CD14-positive monocyte (primary cell): ENCODE data around the gene VWF. TPM values are rescaled to one million over a fixed set of nuclear protein-coding genes. Genes with fewer than 3 reads are reported as not detected.

Experiments
- DNase-seq, 3 donors: peaks; one replicate each; pipeline ENCODE4 v3.0.0-alpha.2; 2011 to 2022
- H2AFZ ChIP-seq: 2 replicates; pipeline ENCODE4 v1.6.0; 2012; ENCODE audit warnings: mild to moderate bottlenecking, low read depth, low read length, inconsistent platforms; ENCODE audit not compliant: insufficient read depth, poor library complexity, severe bottlenecking
- H3K27ac ChIP-seq, 2 donors: 1 replicate in 1 of 2; 2 replicates in 1 of 2; pipeline ENCODE4 v1.5.1; 2012 to 2013; ENCODE audit warnings: low read length in 2 of 2, control low read depth in 1 of 2, inconsistent platforms in 1 of 2, low read depth in 1 of 2, mild to moderate bottlenecking in 1 of 2
- H3K27me3 ChIP-seq, 2 donors: one replicate each; pipeline versions ENCODE4 v1.6.0 to v1.6.1; 2011 to 2013; ENCODE audit warnings: low read length in 2 of 2; ENCODE audit not compliant: control insufficient read depth in 2 of 2, insufficient read depth in 2 of 2
- H3K36me3 ChIP-seq, 2 donors: replicated peaks in 1 of 2; 1 replicate in 1 of 2; 2 replicates in 1 of 2; pipeline versions ENCODE4 v1.5.1 to v1.6.1; 2012 to 2013; ENCODE audit warnings: low read length in 2 of 2, control low read depth in 1 of 2, inconsistent platforms in 1 of 2, mild to moderate bottlenecking in 1 of 2; ENCODE audit not compliant: insufficient read depth in 2 of 2, control insufficient read depth in 1 of 2
- H3K4me1 ChIP-seq, 2 donors: 1 replicate in 1 of 2; 2 replicates in 1 of 2; pipeline versions ENCODE4 v1.5.1 to v1.6.1; 2012 to 2013; ENCODE audit warnings: low read length in 2 of 2, control low read depth in 1 of 2, inconsistent platforms in 1 of 2, mild to moderate bottlenecking in 1 of 2, moderate library complexity in 1 of 2; ENCODE audit not compliant: insufficient read depth in 2 of 2, control insufficient read depth in 1 of 2
- H3K4me2 ChIP-seq: replicated peaks from 2 replicates; pipeline ENCODE3; 2012; ENCODE audit warnings: low read length, moderate library complexity, mild to moderate bottlenecking; ENCODE audit not compliant: poor library complexity, severe bottlenecking; ENCODE audit errors: extremely low read depth
- H3K4me3 ChIP-seq, 3 experiments: fragments of 200-600 bp in 1 of 3; sonication (generic) in 1 of 3; replicated peaks in 1 of 3; 1 replicate in 2 of 3; 2 replicates in 1 of 3; pipeline ENCODE4 v1.5.1; 2011 to 2013; ENCODE audit warnings: low read length in 3 of 3, mild to moderate bottlenecking in 3 of 3, control low read depth in 2 of 3, low read depth in 2 of 3, inconsistent platforms in 1 of 3, moderate library complexity in 1 of 3
- H3K79me2 ChIP-seq: 2 replicates; pipeline ENCODE4 v1.6.0; 2012; ENCODE audit warnings: mild to moderate bottlenecking, control low read depth, inconsistent platforms, low read length, moderate library complexity; ENCODE audit not compliant: insufficient read depth
- H3K9ac ChIP-seq: 2 replicates; pipeline ENCODE4 v1.6.0; 2017; ENCODE audit warnings: low read length, mild to moderate bottlenecking; ENCODE audit not compliant: insufficient read depth, poor library complexity, severe bottlenecking
- H3K9me3 ChIP-seq, 2 donors: replicated peaks in 1 of 2; 1 replicate in 1 of 2; 2 replicates in 1 of 2; pipeline versions ENCODE4 v1.5.1 to v1.6.1; 2012 to 2013; ENCODE audit warnings: low read length in 2 of 2, control low read depth in 1 of 2; ENCODE audit not compliant: control insufficient read depth in 1 of 2, insufficient read depth in 1 of 2
- H4K20me1 ChIP-seq: 2 replicates; pipeline ENCODE4 v1.6.0; 2012; ENCODE audit warnings: mild to moderate bottlenecking, low read length, control low read depth, moderate library complexity; ENCODE audit not compliant: insufficient read depth
- H3K27ac Mint-ChIP-seq, 7 donors: one replicate each; pipeline ENCODE4 v1.8.0; 2020; ENCODE audit warnings: mild to moderate bottlenecking in 7 of 7, mixed read lengths in 7 of 7, moderate library complexity in 6 of 7, inconsistent platforms in 2 of 7
- H3K27me3 Mint-ChIP-seq, 3 donors: one replicate each; pipeline ENCODE4 v1.8.0; 2021 to 2022; ENCODE audit warnings: low read depth in 3 of 3, mild to moderate bottlenecking in 3 of 3, mixed read lengths in 3 of 3, moderate library complexity in 3 of 3, inconsistent platforms in 1 of 3
- H3K36me3 Mint-ChIP-seq, 2 donors: one replicate each; pipeline ENCODE4 v1.8.0; 2020; ENCODE audit warnings: mixed read lengths in 2 of 2, inconsistent platforms in 1 of 2, mild to moderate bottlenecking in 1 of 2
- H3K4me1 Mint-ChIP-seq: one replicate; pipeline ENCODE4 v1.8.0; 2020; ENCODE audit warnings: mild to moderate bottlenecking, mixed read lengths
- H3K4me3 Mint-ChIP-seq, 2 donors: one replicate each; pipeline ENCODE4 v1.8.0; 2020; ENCODE audit warnings: mild to moderate bottlenecking in 2 of 2, mixed read lengths in 2 of 2, moderate library complexity in 1 of 2
- H3K9me3 Mint-ChIP-seq, 7 donors: one replicate each; pipeline ENCODE4 v1.8.0; 2020 to 2022; ENCODE audit warnings: mixed read lengths in 7 of 7, mild to moderate bottlenecking in 6 of 7, moderate library complexity in 6 of 7, inconsistent platforms in 2 of 7
- CTCF ChIP-seq: fragments of 200-600 bp; IDR thresholded peaks from one replicate; pipeline ENCODE4 v1.8.0; 2022; ENCODE audit warnings: antibody characterized with exemption, mild to moderate bottlenecking
- WGBS: methylation state at CpG from one replicate; pipeline ENCODE4 v1.1.5; 2013; ENCODE audit warnings: missing lambda C conversion rate; ENCODE audit not compliant: insufficient coverage; 5-methylcytosine and 5-hydroxymethylcytosine counted together
- intact Hi-C, 2 donors: fragments of 100-400 bp; cut with micrococcal nuclease; formaldehyde crosslinking; loops; one replicate each; pipeline versions ENCODE4 v1.15.0 to v1.15.1; 2023
- polyA plus RNA-seq, 3 donors: library from polyadenylated mRNA; depleted of rRNA in 1 of 3; unstranded in 2 of 3; stranded (reverse) in 1 of 3; fragments of 300-500 nt in 2 of 3; fragments of >200 nt in 1 of 3; fragmentation: Illumina TruSeq in 2 of 3; gene quantifications; 1 replicate in 2 of 3; 2 replicates in 1 of 3; pipeline ENCODE4 v1.2.3, GENCODE V29; 2012 to 2021

Gene VWF
- polyA plus RNA-seq, 3 donors: 0.17 to 0.49 (median 0.48) TPM

- Mint-ChIP-seq H3K9me3 (peaks cover 0 to 10% (median 4%) of the 10 kb centered on the region in 7 donors), H3K4me1 (peaks cover 8% of the 10 kb centered on the region), H3K4me3 (no peak overlapping the region), H3K27me3 (peaks cover 43 to 48% (median 44%) of the 10 kb centered on the region in 3 donors), H3K36me3 (no peaks in the 10 kb centered on the region), H3K27ac (no peak overlapping the region)
- 22% methylated on average over 3 of the region's 3 CpGs for WGBS
- H3K36me3 ChIP-seq: no peaks in the 10 kb centered on the region
- no peak overlapping the region for H3K27ac ChIP-seq
- H2AFZ ChIP-seq: no peak overlapping the region
- H3K9me3 ChIP-seq: peaks cover 4 to 18% of the 10 kb centered on the region in 2 donors
- H3K4me2 ChIP-seq: no peak overlapping the region
- H3K27me3 ChIP-seq: peaks cover 38 to 40% of the 10 kb centered on the region in 2 donors
- H3K79me2 ChIP-seq: no peaks in the 10 kb centered on the region
- no peak overlapping the region for H3K9ac ChIP-seq
- no peak for DNase-seq
- no peaks in the 10 kb centered on the region for H3K4me1 ChIP-seq
- no peaks in the 10 kb centered on the region for H4K20me1 ChIP-seq
- no peak overlapping the region for H3K4me3 ChIP-seq
- no peak for TF ChIP-seq CTCF
- intact Hi-C loops: no loop called here
These were observed 175.8 kb downstream of the VWF start for GRCh38 chr12:5948696-5949095.

GRCh38 chr12:5947006-5947405 is 177.5 kb downstream of the VWF start:
- Mint-ChIP-seq H3K27me3 (peaks cover 53 to 57% (median 53%) of the 10 kb centered on the region in 3 donors), H3K36me3 (no peaks in the 10 kb centered on the region), H3K27ac (peak overlapping the region in 1 of 7 donors; percentile 21), H3K4me3 (peak overlapping the region in 1 of 2 donors; percentile 84), H3K4me1 (peaks cover 8% of the 10 kb centered on the region), H3K9me3 (peaks cover 0 to 10% (median 2%) of the 10 kb centered on the region in 7 donors)
- WGBS: no CpG with 5 or more reads among the region's 1 CpG
- Histone ChIP-seq H3K36me3 (no peaks in the 10 kb centered on the region), H3K9me3 (peaks cover 4 to 20% of the 10 kb centered on the region in 2 donors), H3K9ac (no peak overlapping the region), H4K20me1 (no peaks in the 10 kb centered on the region), H3K4me2 (no peak overlapping the region), H3K4me3 (no peak overlapping the region), H3K79me2 (no peaks in the 10 kb centered on the region), H3K4me1 (no peaks in the 10 kb centered on the region), H3K27ac (no peak overlapping the region), H3K27me3 (peaks cover 47 to 52% of the 10 kb centered on the region in 2 donors), H2AFZ (no peak overlapping the region)
- intact Hi-C loops: no loop called here
- no peak for TF ChIP-seq CTCF
- no peak for DNase-seq
